ENCODE data around the gene ASS1.
A peak's percentile ranks its signal among the peaks of the same experiment; 100 is the strongest.
"Not testable (repeated sequence)": the region's sequence is repeated elsewhere in the genome, so short reads cannot be mapped to it uniquely, and the experiment has no call there.

Gene ASS1

DNA sequence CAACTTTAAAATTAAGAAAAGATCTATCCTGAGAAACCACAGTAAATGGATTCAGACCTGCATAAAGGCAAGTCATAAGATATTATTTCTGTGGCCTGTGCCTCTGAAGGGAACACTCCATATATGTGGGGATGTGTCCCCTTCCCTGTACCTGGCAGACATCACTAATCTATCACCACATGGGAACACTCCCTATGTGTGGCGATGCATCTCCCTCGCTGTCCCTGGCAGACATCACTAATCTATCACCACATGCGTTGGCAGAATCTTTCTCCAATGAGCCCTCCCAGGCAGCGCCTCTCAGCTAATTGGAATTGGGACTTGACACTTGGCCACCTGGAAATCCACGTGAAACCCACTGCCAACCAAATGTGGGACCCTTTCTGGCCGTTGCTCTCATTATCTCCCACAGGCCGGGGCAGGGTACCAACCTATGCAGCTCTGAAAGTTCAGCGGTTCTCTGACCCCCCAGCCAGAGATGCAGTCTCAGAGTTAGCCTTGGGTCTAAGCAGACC lies 25.2 kb upstream of the ASS1 start:
- no peak for DNase-seq

GRCh38 chr9:130421154-130421801 lies 23.5 kb upstream of the ASS1 start:
- DNase-seq: no peak

DNA sequence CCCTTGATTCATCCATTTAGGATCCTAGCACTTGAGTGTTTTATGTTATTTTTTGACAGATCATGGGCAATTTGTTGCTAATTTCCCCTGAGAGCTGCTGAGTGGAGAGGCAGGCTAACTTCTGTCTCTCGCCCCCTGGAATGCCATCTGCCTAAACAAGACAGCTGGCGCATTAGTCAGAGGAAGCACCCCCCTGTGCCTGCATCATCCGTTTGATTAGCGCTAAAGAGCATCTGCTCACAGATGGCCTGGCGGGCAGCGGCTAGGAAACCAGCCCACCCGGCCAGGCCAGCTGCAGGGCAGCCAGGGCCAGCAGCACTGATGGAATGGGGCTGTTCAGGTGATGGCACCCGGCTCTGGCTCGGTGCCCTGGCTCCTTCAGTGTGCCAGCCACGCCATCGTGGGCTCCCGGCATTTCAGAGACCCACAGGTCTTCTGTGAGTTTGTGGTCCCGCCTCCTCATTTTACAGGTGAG lies 22.9 kb upstream of the ASS1 start:
- no peak for DNase-seq

DNA sequence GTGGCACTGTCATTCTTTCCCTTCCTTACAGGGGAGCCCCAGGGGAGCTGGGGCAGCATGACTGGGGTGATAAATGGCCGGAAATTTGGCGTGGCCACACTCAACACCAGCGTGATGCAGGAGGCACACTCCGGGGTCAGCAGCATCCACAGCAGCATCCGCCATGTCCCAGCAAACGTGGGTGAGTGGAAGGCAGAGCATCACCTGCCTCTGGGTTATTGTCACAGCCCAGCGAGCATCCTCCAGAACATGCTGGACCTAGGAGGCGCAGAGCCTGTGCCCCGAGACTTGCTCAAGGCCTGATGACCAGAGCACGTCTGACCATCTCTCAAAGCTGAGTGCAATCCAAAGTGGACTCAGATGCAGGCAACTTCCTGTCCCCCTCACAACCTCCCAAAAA lies 22.2 kb upstream of the ASS1 start:
- no peak for DNase-seq

DNA sequence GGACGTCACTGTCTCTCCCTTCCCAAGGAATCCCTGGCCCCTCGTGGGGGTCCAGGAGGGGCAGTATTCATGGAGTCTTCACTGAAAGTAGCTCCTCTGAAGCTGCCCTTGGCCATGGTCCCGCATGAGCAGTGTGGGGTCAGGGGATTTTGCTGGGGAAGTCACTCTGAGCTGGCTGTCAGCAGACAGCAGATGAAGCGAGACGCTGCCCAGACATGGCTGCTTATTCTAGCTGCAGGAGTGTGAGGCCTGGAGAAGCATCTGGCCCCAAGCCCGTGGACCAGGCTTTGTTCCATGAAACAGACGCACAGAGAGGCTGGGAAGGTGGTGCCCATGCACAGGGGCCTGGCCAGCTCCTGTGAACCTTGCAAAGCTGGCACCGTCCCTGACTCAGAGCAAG lies 21.5 kb upstream of the ASS1 start:
- DNase-seq: peak in 1 of 2 experiments; percentile 67

DNA sequence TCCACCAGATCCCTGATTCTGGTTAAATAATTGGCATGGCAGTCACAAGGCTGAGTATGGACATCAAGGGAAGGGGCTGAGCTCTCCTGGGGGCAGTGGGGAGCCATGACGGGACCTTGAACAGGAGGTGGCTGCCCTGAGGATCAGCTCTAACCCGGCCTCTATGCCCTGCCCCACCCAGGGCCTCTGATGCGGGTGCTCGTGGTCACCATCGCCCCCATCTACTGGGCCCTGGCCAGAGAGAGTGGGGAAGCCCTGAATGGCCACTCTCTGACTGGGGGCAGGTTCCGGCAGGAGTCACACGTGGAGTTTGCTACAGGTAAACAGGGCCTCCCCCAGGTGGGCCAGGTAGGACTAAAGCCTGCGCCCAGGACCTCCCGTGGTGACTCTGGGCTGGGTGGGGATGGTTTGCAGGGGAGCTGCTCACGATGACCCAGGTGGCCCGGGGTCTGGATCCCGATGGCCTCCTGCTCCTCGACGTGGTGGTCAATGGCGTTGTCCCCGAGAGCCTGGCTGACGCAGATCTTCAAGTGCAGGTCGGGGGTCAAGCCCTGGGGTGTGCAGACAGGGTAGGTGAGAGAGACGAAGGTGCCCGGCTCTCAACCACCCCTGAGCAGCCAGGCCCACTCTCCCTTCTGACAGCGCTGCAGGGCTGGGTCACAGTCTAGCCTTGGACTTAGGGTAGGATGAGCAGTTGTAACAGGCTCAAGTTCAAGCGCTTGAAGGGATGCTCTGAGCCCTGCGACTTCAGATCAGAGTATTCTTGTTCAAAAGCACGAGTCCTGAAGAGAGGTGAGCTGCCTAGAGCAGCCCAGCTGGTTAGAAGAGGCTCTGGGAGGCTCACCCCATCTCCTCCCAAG lies 19.9 kb upstream of the ASS1 start:
- DNase-seq: no peak

GRCh38 chr9:130425741-130426466 lies 18.9 kb upstream of the ASS1 start:
- no peak for DNase-seq

DNA sequence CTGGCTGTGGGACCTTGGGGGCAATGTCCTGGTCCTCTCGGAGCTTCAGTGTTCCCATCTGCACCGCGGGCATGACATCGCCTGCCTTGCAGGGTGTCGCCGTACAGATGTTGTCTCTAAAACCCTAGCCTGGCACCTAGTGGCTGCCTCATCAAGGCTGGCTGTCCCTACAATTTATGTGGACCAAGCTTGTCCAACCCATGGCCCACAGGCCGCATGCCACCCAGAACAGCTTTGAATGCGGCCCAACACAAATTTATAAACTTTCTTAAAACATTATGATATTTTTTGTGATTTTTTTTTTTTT lies 18.3 kb upstream of the ASS1 start:
- no peak for DNase-seq

DNA sequence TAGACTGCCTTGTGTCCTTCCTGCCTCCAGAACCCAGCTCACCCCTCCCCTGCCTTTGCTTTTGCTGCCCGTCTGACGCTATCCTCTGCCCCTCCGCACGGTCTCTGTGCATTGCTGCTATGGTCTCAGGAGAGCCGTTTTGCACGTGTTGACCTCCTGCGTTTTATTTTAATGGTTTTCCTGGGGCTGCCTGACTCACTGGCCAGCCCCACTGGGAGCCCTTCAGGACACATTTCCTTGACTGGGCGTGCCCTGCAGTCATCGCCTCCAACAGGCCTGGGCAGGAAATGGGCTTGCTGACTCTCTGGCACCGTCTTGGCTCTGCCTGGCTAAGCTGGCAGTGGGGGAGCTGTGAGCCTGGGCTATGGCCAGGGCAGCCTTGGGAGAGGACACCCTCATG lies 17.9 kb upstream of the ASS1 start:
- peak; percentile 68 to 81 for DNase-seq

- DNase-seq: no peak
These were observed 17.4 kb upstream of the ASS1 start for GRCh38 chr9:130427326-130427725.

GRCh38 chr9:130428086-130428665 lies 16.6 kb upstream of the ASS1 start:
- DNase-seq: no peak

DNA sequence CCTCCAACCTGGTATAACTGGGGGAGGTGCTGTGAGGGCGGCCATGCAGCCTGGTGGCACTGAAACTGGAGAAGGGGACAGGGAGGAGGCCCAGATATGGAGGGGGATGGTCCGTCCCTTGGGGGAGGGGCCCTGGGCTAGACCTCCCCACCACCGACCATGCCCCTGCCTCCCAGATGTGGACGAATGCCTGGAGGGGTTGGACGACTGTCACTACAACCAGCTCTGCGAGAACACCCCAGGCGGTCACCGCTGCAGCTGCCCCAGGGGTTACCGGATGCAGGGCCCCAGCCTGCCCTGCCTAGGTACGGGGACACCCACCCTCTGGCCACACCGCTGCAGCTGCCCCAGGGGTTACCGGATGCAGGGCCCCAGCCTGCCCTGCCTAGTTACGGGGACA lies 15.4 kb upstream of the ASS1 start:
- DNase-seq: no peak

- no peak for DNase-seq
These were observed 14.9 kb upstream of the ASS1 start for GRCh38 chr9:130429831-130430230.

DNA sequence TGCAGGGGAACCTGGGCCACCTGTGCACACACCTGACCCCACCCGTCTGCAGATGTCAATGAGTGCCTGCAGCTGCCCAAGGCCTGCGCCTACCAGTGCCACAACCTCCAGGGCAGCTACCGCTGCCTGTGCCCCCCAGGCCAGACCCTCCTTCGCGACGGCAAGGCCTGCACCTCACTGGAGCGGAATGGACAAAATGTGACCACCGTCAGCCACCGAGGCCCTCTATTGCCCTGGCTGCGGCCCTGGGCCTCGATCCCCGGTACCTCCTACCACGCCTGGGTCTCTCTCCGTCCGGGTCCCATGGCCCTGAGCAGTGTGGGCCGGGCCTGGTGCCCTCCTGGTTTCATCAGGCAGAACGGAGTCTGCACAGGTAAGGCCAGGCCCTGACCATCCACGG lies 14.5 kb upstream of the ASS1 start:
- no peak for DNase-seq

DNA sequence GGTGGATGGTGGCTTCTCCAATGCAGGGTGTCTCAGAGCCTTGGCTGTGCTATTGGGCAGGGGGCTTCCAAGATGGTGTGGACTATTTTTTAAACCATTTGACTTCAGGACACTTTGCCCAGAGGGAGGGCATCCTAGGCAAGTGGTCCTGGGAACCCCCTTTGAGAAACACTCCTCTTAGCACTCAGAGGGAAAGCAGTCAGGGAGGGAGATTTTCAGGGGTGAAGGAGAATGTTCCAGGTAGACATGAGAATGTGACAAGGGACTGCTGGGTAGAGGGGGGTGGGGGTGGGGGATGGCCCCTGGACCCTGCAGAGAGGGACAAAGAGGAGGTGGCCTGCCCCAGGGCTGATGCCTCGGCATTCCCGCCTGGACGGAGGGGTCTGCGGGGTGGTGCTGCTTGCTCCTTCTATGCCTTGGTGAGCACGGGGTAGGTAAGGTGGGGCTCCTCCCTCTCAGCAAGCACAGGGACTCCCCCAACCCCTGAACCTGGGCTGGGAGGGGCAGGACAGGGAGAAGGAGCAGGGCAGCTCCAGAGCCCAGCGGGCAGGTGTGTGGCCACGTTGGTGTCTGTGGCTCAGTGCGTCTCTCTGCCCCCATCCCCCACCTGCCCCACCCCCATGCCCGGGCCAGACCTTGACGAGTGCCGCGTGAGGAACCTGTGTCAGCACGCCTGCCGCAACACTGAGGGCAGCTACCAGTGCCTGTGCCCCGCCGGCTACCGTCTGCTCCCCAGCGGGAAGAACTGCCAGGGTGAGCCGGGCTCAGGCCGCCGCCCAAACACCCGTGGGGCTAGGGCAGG lies 13.8 kb upstream of the ASS1 start:
- DNase-seq: no peak

DNA sequence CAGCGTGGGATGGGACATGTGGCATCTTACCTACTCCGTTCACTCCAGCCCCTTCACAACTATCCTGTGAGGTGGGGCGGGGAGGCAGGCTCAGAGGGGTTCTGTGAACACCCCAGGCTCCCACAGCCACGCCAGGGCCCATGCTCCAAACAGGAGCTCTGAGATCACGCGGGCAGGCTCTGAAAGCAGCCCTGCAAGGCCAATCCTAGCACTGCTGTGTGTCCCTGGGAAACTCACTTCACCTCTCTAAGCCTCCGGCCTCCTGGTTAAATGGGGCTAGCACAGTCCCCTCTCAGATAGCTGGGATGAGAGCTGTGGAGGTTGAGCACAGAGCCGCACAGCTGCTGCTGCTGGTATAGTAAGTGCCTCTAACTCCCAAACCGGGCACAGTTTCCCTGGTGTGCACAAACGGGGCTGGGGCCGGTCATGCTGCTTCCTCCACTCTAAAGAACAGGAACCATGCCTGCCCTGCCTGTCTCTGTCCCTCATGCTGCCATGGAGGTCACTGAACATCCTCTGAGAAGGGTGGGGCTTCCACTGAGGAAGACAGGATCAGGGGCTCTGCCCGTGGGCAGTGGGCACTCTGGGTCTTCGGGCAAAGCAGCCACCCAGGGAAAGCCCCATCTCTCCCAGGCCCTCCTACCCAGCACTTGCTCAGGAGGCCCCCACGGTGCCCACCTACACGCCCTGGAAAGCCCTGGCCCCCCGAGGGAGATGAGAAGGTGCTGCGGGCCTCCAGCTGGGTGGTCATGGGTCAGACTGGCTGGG lies 13.0 kb upstream of the ASS1 start:
- no peak for DNase-seq

- DNase-seq: no peak
These were observed 12.4 kb upstream of the ASS1 start for GRCh38 chr9:130432362-130432761.

- no peak for DNase-seq
These were observed 12.0 kb upstream of the ASS1 start for GRCh38 chr9:130432796-130433167.

DNA sequence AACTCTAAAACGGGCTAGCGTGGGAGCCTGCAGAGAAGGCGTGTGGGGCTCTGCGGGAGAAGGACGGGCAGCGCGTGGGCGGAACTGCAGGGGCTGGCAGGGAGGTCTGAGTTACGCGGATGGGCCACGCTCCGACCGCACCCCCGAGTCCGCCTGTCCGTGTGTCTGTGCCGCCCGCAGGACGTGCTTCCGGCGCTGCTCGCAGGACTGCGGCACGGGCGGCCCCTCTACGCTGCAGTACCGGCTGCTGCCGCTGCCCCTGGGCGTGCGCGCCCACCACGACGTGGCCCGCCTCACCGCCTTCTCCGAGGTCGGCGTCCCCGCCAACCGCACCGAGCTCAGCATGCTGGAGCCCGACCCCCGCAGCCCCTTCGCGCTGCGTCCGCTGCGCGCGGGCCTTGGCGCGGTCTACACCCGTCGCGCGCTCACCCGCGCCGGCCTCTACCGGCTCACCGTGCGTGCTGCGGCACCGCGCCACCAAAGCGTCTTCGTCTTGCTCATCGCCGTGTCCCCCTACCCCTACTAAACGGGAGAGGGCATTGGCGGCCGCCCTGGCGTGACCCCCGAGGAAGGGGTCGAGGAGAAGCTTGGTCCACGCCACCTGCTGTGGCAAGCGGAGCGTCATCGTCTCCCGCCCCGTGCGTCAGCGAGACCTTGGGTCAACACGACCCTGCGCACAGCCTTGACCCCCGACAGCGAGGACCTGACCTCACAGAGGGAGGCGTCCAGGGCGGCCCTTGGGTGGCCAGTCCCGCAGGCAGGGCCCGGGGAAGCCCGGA lies 11.4 kb upstream of the ASS1 start:
- no peak for DNase-seq

GRCh38 chr9:130433947-130434262 lies 10.9 kb upstream of the ASS1 start:
- DNase-seq: no peak

DNA sequence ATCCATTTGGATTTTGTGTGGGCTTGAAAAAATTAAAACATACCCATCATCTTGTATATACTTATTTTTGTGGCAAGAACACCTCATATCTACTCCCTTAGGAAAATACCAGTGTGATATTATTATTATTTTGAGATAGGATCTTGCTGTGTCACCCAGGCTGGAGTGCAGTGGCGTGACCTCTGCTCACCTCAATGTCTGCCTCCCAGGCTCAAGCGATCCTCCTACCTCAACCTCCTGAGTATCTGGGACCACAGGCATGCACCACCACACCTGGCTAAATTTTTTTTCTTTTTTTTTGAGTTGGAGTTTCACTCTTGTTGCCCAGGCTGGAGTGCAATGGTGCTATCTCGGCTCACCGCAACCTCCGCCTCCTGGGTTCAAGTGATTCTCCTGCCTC lies 10.1 kb upstream of the ASS1 start:
- not testable (repeated sequence) for DNase-seq
